Measurements from ENCODE around the gene ZNF394.

Gene ZNF394

DNA sequence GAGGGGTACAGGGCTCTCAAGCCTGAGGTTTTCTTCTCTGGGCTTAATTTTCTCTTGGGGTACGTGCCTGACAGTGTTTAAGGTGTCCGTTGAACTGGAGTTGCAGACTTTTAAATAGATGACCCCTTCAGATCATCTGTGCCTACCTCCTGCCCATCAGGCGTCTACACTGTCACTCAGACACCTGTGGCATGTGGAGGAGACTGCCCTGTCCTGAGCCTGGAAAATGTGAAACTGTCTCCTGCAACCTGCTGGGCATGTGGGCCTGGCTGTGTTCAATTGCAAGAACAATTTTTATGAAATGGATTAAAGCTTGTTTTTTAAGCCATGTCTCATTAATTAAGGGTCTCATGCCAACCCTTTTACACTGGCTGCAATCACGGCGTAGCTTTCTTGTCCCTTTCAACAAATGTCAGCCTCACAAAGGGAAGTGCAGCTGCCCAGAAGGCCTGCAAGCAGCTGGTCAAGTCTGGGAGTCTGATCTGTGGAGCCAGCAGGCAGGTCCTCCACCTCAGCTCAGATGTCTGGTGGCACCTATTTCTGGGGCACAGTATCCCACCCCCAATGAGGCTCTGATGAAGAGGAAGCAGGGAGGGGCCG lies 42.9 kb downstream of the ZNF394 start:
- DNase-seq: no peak

DNA sequence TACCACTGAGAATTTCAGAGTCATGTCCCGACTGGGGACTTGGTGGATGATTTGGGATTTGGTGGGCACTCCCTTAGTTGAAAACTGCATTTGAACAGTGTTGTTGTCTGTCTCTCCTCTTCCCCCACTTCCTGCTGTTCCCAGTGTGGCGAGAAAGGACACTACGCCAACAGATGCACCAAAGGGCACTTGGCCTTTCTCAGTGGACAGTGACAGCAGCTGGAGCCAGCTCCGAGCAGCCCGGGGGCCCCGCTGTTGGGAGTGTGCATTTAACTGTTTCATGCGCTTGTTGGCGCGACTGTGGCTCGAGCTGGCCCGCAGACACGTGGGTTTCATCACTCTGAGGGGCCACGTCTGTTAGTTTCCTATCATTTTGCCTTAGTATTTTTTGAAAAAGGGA lies 43.8 kb downstream of the ZNF394 start:
- in situ Hi-C loops (cut with HindIII; ENCODE audit: low pct_ligation_motif_present, low pct_unique_long_range_greater_than_20kb, low sequenced_read_pairs): no loop called here
- DNase-seq: no peak

More for the DNA sequence above, 42.9 kb downstream of the ZNF394 start:
- in situ Hi-C loops (cut with HindIII; ENCODE audit: low pct_ligation_motif_present, low pct_unique_long_range_greater_than_20kb, low sequenced_read_pairs): no loop called here

DNA sequence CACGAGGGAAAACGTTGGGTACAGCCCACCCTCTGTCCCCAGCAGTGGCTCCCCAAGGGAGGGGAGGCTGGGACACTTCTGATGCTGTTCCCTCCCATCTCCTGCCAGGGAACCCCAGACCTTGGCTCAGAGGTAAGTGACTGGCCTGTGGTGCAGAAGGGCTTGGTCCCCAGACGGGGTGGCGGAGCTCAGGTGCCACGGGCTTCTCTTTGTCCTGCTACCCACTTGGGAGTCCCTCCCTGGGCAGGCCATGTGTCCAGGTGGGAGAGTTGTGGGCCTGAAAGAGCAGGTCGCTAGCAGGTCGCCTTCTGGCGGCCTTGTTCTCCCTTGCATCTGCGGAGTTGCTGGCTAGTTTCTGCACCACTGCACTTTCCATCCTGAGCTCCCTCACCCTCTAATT lies 44.2 kb downstream of the ZNF394 start:
- no peak for DNase-seq
- in situ Hi-C loops (cut with HindIII; ENCODE audit: low pct_ligation_motif_present, low pct_unique_long_range_greater_than_20kb, low sequenced_read_pairs): no loop called here

DNA sequence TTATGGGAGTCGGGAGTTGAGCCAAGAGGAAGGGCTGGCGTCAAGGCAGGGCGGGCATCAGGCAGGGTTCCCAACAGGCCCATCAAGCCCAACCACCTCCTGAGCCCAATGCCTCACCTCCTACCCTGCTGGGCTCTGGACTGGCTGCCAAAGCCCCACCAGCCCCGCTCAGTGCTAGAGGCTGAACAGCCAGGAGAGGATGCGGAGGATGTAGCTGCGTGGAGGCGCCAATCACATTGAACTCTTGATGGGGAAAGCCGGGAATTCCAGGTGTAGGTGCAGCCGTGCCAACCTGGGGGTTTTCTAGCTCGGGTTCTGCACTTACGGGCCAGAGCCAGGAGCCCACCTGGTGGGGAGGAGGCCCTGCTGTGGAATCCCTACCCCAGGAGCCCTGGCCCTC lies 47.0 kb downstream of the ZNF394 start:
- in situ Hi-C loops (cut with HindIII; ENCODE audit: low pct_ligation_motif_present, low pct_unique_long_range_greater_than_20kb, low sequenced_read_pairs): no loop called here
- DNase-seq: no peak

DNA sequence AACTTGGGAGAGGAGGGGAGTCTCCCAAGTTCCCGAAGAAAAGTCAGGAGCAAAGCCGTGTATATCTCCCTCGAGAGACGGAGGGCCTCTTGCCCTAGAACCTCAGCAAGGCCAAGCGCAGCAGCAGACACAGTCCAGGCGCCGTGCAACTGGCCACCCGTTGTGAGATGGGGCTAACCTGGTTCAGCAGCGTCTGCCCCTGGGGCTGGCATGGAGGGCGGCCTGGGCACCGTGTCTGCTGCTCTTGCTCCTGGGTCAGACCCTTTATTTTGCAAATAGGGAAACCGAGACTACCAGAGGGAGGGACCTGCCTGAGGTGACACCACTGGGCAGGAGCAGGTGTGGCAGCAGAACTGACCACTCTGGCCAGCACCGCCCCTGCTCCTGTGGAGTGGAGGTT lies 47.5 kb downstream of the ZNF394 start:
- in situ Hi-C loops (cut with HindIII; ENCODE audit: low pct_ligation_motif_present, low pct_unique_long_range_greater_than_20kb, low sequenced_read_pairs): no loop called here
- DNase-seq: no peak

DNA sequence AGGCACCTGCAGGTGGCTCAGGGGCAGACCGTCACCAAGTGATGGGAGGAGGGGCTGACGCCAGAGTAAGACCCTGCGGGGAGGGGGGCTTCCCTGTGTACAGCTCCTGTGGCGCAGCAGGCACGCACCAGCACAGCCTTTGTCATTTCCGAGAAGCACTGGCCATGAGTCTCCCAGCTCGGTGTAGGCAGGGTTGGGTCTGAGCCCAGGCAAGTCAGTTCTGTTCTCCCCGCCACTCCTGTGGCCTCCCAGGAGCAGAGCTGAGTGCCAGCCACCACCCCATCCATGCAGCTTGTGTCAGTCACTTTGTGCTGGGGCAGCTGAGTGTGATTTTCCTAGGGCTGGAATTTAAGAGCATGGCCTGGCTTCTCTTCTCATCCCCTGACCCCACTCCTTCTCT lies 48.1 kb downstream of the ZNF394 start:
- in situ Hi-C loops (cut with HindIII; ENCODE audit: low pct_ligation_motif_present, low pct_unique_long_range_greater_than_20kb, low sequenced_read_pairs): no loop called here
- DNase-seq: no peak

DNA sequence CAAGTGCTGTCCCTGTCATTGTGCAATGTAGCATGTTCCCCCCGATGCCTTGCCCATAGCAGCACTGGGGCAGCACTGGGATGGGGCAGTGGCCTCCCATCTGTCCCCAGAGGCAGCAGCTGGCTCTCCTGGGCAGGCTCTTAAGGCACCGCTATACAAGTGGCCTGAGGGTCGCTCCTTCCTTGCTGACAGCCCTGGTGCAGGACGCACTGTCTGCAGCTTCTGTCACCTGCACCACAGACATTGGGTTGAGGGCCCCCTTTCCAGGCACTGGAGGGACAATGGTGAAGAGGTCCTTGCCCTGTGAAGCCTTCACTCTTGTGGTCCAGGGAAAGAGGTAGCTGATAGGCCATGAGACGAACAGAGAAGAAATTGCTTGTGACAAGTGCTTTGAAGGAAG lies 50.8 kb downstream of the ZNF394 start:
- in situ Hi-C loops (cut with HindIII; ENCODE audit: low pct_ligation_motif_present, low pct_unique_long_range_greater_than_20kb, low sequenced_read_pairs): no loop called here
- no peak for DNase-seq

DNA sequence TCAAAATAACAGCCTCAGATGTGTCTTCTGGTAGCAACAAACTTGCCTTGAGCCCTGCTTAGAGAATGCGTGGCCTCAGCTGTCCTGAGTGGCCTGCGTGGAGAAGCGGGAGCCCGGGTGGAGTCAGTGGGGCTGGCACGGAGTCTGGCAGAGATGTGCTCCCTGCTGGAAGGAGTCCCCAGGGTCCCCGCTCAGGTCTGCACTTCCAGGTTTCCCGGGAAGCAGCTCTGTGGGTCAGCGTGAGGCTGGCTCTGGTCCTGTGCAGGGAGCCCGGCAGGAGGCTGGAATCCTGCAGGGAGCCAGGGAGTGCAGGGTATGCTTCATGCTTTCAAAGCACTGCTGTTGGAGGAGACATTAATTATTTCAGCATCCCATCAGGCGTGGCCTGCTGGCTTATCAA lies 51.2 kb downstream of the ZNF394 start:
- in situ Hi-C loops (cut with HindIII; ENCODE audit: low pct_ligation_motif_present, low pct_unique_long_range_greater_than_20kb, low sequenced_read_pairs): no loop called here
- no peak for DNase-seq

DNA sequence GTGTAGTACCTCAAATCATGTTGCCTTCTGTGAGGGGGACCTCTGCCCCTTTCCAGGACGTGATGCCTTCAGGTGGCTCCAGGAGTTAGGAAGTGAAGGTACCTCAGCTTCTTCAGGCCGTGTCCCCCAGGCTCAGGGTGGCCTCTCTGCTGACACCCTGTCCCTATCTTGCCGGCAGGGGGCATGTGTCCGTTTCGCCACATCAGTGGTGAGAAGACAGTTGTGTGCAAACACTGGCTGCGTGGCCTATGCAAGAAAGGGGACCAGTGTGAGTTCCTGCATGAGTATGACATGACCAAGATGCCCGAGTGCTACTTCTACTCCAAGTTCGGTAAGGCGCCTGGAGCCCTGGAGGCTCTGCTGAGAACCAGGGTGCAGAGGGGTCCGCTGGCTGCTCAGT lies 52.1 kb downstream of the ZNF394 start:
- in situ Hi-C loops (cut with HindIII; ENCODE audit: low pct_ligation_motif_present, low pct_unique_long_range_greater_than_20kb, low sequenced_read_pairs): no loop called here
- no peak for DNase-seq

DNA sequence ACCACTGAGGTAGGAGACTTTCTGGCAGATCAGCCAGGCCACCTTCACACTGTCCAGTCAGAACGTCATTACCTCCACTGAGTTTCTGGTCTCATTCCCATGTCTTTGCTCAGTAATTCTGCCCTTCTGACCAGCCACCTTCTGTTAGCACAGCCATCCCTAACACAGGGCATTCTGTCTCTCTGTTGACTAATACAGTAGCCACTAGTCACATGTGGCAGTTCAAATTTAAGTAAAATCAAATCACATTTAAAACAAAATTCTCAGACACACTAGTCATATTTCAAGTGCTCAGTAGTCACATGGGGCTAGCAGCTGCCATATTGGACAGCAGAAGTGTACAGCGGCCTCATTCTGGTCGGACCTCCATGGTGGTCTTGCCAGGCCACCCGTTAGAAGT lies 54.0 kb downstream of the ZNF394 start:
- in situ Hi-C loops (cut with HindIII; ENCODE audit: low pct_ligation_motif_present, low pct_unique_long_range_greater_than_20kb, low sequenced_read_pairs): no loop called here
- DNase-seq: no peak
